MM.1S (cell line): ENCODE measurements around the gene CTSE.

Experiments used
- DNase-seq: peaks from one replicate; pipeline ENCODE4 v3.0.0-alpha.2; 2015
- H2AFZ ChIP-seq: fragments of 300-600 bp; sonication (generic); 2 replicates; pipeline ENCODE4 v1.6.0; 2016; ENCODE audit warnings: antibody characterized with exemption, low read length
- H3F3A ChIP-seq: fragments of 300-600 bp; sonication (generic); 2 replicates; pipeline ENCODE4 v1.6.1; 2016; ENCODE audit warnings: mild to moderate bottlenecking, antibody characterized with exemption, low read length, moderate library complexity, mixed read lengths; ENCODE audit not compliant: insufficient read depth
- H3K27ac ChIP-seq: fragments of 300-600 bp; sonication (generic); 2 replicates; pipeline ENCODE4 v1.5.1; 2016; ENCODE audit warnings: mild to moderate bottlenecking, low read length
- H3K27me3 ChIP-seq: fragments of 300-600 bp; sonication (generic); replicated peaks from 2 replicates; pipeline ENCODE4 v1.6.0; 2016; ENCODE audit warnings: low read length; ENCODE audit not compliant: insufficient read depth
- H3K36me3 ChIP-seq: fragments of 300-600 bp; sonication (generic); replicated peaks from 2 replicates; pipeline ENCODE4 v1.6.1; 2016; ENCODE audit warnings: mild to moderate bottlenecking, low read length, mixed read lengths; ENCODE audit not compliant: insufficient read depth
- H3K4me1 ChIP-seq: fragments of 300-600 bp; sonication (generic); 2 replicates; pipeline ENCODE4 v1.6.1; 2016; ENCODE audit warnings: low read length, mixed read lengths
- H3K4me2 ChIP-seq: fragments of 300-600 bp; sonication (generic); 2 replicates; pipeline ENCODE4 v1.6.0; 2016; ENCODE audit warnings: low read depth, low read length
- H3K4me3 ChIP-seq: fragments of 300-600 bp; sonication (generic); 2 replicates; pipeline ENCODE4 v1.5.1; 2016; ENCODE audit warnings: low read length, mixed read lengths
- H3K79me2 ChIP-seq: fragments of 300-600 bp; sonication (generic); 2 replicates; pipeline ENCODE4 v1.6.1; 2016; ENCODE audit warnings: mixed run types, low read length, mixed read lengths
- H3K9ac ChIP-seq: fragments of 300-600 bp; sonication (generic); 2 replicates; pipeline ENCODE4 v1.6.1; 2016; ENCODE audit warnings: low read length, mixed read lengths
- H3K9me2 ChIP-seq: fragments of 300-600 bp; sonication (generic); replicated peaks from 2 replicates; pipeline ENCODE4 v1.6.1; 2016; ENCODE audit warnings: mild to moderate bottlenecking, low read length, mixed read lengths; ENCODE audit not compliant: insufficient read depth
- H3K9me3 ChIP-seq: fragments of 300-600 bp; sonication (generic); replicated peaks from 2 replicates; pipeline ENCODE4 v1.6.1; 2016; ENCODE audit warnings: mild to moderate bottlenecking, low read length, mixed read lengths; ENCODE audit not compliant: insufficient read depth
- H4K20me1 ChIP-seq: fragments of 300-600 bp; sonication (generic); 2 replicates; pipeline ENCODE4 v1.6.1; 2016; ENCODE audit warnings: mild to moderate bottlenecking, low read length, moderate library complexity, mixed read lengths; ENCODE audit not compliant: insufficient read depth
- CTCF ChIP-seq: fragments of 300-600 bp; sonication (generic); IDR thresholded peaks from 2 replicates; pipeline ENCODE4 v1.5.1; 2016; ENCODE audit warnings: antibody characterized with exemption, low read length, mixed read lengths
- EZH2 ChIP-seq: fragments of 300-600 bp; sonication (generic); optimal IDR thresholded peaks from 2 replicates; pipeline ENCODE3; 2017; ENCODE audit warnings: low read depth, mild to moderate bottlenecking, antibody characterized with exemption, low read length, mixed read lengths
- EZH2phosphoT487 ChIP-seq: fragments of 300-600 bp; sonication (generic); IDR thresholded peaks from 2 replicates; pipeline ENCODE4 v1.6.1; 2018; ENCODE audit warnings: antibody characterized with exemption, low read length

CTSE gene

GRCh38 chr1:206012086-206012859 lies 11.4 kb downstream of the CTSE start:
- Histone ChIP-seq H3K36me3 (no peaks in the 10 kb centered on the region), H3K4me1 (peaks cover 9% of the 10 kb centered on the region), H3F3A (no peaks in the 10 kb centered on the region), H2AFZ (peak overlapping the region; percentile 73), H3K27me3 (no peaks in the 10 kb centered on the region), H3K4me2 (peak overlapping the region; percentile 15; the same call in 1 of the 2 replicates), H3K9ac (no peak overlapping the region), H3K4me3 (no peak overlapping the region), H3K79me2 (no peaks in the 10 kb centered on the region), H3K27ac (no peak overlapping the region), H4K20me1 (no peaks in the 10 kb centered on the region), H3K9me3 (no peaks in the 10 kb centered on the region), H3K9me2 (no peaks in the 10 kb centered on the region)
- no peak for TF ChIP-seq CTCF
- peak; percentile 64 for DNase-seq

GRCh38 chr1:206011057-206011456 lies 12.6 kb downstream of the CTSE start:
- Histone ChIP-seq H3K4me1 (peaks cover 9% of the 10 kb centered on the region), H2AFZ (no peak overlapping the region), H3K27ac (no peak overlapping the region), H3K79me2 (no peaks in the 10 kb centered on the region), H3K27me3 (no peaks in the 10 kb centered on the region), H4K20me1 (no peaks in the 10 kb centered on the region), H3K9ac (no peak overlapping the region), H3K9me3 (no peaks in the 10 kb centered on the region), H3K9me2 (no peaks in the 10 kb centered on the region), H3K4me2 (no peak overlapping the region), H3K36me3 (no peaks in the 10 kb centered on the region), H3K4me3 (no peak overlapping the region), H3F3A (no peaks in the 10 kb centered on the region)
- DNase-seq = no peak
- no peak for TF ChIP-seq EZH2
- TF ChIP-seq CTCF = no peak
- no peak for TF ChIP-seq EZH2phosphoT487

GRCh38 chr1:206010060-206010459 lies 13.6 kb downstream of the CTSE start:
- H3K9ac ChIP-seq = no peak overlapping the region
- DNase-seq = no peak
- H3K4me3 ChIP-seq = no peak overlapping the region
- no peaks in the 10 kb centered on the region for H3F3A ChIP-seq
- no peaks in the 10 kb centered on the region for H3K9me3 ChIP-seq
- H3K9me2 ChIP-seq = no peaks in the 10 kb centered on the region
- TF ChIP-seq EZH2 = no peak
- no peak for TF ChIP-seq CTCF
- no peak for TF ChIP-seq EZH2phosphoT487
- no peaks in the 10 kb centered on the region for H3K36me3 ChIP-seq
- H3K79me2 ChIP-seq = no peaks in the 10 kb centered on the region
- H4K20me1 ChIP-seq = no peaks in the 10 kb centered on the region
- H2AFZ ChIP-seq = no peak overlapping the region
- no peaks in the 10 kb centered on the region for H3K27me3 ChIP-seq
- no peak overlapping the region for H3K27ac ChIP-seq
- peaks cover 9% of the 10 kb centered on the region for H3K4me1 ChIP-seq
- H3K4me2 ChIP-seq = no peak overlapping the region
